GM12875 (cell line): Measurements from ENCODE around the gene RHAG.
"Not testable (repeated sequence)": the region's sequence is repeated elsewhere in the genome, so short reads cannot be mapped to it uniquely, and the experiment has no call there.

ENCODE experiments used
- H3K4me3 ChIP-seq: one replicate; pipeline ENCODE4 v1.5.1; 2011; ENCODE audit warnings: low read depth, low read length, control low read depth
- TF ChIP-seq, protein P1 (sequence below): IDR thresholded peaks from 2 replicates; pipeline ENCODE4 v1.5.1; 2011; ENCODE audit warnings: low read depth, mild to moderate bottlenecking, control low read depth, inconsistent platforms, low read length, moderate library complexity, borderline replicate concordance; ENCODE audit not compliant: insufficient read depth

The RHAG gene

DNA sequence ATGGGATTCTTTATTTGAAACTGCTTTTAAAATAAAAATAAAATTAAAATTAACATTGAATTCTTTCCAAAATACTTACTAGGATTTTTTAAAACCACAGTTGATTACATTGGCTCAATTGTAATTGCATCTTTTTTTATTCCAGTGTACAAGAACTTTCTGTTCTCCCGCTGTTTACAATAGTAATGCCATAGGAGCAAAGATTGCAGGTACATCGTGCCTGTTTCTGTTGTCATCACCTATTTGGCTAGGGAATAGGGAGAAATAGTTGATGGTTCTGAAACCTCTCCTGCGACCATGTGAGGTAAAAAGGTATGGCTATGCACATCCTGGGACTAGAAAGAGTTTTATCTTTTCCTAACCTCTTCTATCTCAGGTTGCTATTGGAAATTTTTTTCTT is 28.2 kb upstream of the RHAG start:
- H3K4me3 ChIP-seq, result no peak overlapping the region
- TF ChIP-seq, protein P1, sequence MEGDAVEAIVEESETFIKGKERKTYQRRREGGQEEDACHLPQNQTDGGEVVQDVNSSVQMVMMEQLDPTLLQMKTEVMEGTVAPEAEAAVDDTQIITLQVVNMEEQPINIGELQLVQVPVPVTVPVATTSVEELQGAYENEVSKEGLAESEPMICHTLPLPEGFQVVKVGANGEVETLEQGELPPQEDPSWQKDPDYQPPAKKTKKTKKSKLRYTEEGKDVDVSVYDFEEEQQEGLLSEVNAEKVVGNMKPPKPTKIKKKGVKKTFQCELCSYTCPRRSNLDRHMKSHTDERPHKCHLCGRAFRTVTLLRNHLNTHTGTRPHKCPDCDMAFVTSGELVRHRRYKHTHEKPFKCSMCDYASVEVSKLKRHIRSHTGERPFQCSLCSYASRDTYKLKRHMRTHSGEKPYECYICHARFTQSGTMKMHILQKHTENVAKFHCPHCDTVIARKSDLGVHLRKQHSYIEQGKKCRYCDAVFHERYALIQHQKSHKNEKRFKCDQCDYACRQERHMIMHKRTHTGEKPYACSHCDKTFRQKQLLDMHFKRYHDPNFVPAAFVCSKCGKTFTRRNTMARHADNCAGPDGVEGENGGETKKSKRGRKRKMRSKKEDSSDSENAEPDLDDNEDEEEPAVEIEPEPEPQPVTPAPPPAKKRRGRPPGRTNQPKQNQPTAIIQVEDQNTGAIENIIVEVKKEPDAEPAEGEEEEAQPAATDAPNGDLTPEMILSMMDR, result no peak

- H3K4me3 ChIP-seq, result not testable (repeated sequence)
These were observed 27.4 kb upstream of the RHAG start for GRCh38 chr6:49664054-49664453.

DNA sequence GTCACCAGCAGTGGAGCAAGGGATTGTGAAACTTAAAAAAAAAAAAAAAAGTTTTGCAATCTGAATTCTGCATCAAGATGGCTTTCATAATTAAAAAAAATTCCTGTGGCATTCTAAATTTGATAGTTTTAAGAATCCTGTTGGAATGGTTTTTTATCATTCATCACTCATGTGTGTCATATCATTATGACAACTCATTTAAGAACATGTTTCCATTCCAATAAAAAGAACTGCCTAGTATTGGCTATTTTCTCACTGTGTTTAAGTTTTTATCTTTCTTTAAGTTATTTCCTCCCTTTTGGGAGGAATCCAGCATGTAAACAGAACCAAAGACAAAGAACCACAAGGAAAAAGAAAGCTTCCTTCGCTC is 26.2 kb upstream of the RHAG start:
- H3K4me3 ChIP-seq, result no peak overlapping the region
- TF ChIP-seq, protein P1, result no peak

DNA sequence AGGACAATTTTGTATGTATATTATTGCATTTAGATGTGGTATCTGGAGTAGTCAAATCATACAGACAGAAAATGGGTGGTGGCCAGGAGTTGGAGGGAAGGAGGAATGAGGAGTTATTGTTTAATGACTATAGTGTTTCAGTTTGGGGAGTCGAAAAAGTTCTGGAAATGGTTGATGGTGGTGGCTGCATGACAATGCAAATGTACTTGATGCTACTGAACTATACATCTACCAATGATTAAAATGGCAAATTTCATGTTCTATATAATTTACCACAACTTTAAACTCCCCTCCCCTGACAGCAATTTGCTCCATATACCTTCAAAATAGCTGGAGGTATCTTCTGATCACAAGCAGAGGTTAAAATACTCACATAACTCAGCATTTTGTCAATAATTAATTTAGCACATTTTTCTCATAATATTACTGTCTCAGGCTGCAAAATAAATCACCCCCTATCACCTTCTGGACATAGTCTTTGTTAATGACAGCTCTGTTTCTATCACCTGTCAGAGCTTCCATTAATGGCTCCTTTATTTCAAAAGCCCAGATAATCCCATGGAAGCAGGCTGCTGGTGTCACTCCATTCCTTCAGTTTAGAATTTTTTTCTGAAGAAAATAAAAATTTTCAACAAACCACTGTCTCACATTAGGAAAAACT is 25.7 kb upstream of the RHAG start:
- H3K4me3 ChIP-seq, result no peak overlapping the region
- TF ChIP-seq, protein P1, result no peak

DNA sequence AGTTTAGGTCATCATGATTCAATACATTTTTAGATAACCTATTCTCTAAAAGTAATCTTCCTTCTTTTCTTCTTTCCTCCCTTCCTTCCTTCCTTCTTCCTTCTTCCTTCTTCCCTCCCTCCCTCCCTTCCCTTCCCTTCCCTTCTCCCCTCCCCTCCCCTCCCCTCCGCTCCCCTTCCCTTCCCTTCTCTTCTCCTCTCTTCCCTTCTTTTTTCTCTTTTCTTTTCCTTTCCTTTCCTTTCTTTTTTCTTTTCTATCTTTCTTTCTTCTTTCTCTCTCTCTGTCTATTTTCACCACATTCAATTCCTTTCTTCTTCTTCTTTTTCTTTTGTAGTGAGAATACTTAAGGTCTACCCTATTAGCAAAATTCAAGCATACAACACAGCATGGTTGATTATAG is 17.3 kb upstream of the RHAG start:
- TF ChIP-seq, protein P1, result no peak
- H3K4me3 ChIP-seq, result no peak overlapping the region

- TF ChIP-seq, protein P1, result no peak
- no peak overlapping the region for H3K4me3 ChIP-seq
These were observed 16.8 kb upstream of the RHAG start for GRCh38 chr6:49653438-49653837.

DNA sequence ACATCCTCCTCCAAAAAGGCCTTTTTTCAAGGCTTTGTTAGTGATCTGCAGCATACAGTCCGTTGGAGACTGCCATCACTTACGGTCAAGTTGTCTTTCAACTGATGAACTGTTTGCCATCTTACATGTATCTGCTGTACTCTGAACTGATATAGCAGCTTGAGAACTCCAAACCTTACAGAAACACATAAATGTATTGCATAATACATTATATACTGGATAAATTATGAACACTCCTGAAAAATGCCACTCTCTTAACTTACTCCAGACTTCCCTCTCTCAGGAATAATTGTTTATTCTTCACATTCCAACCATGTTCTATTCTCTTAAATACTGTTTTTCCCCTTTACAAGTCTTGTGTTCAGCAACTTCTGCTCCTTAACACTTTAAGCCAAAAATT is 14.6 kb upstream of the RHAG start:
- TF ChIP-seq, protein P1, result no peak
- no peak overlapping the region for H3K4me3 ChIP-seq

GRCh38 chr6:49649988-49650387 is 13.3 kb upstream of the RHAG start:
- H3K4me3 ChIP-seq, result no peak overlapping the region
- TF ChIP-seq, protein P1, result no peak
